HepG2 (cell line): ENCODE measurements around the gene CTNNA1. TPM values are rescaled to one million over a fixed set of nuclear protein-coding genes. Genes with fewer than 3 reads are reported as not detected.

Source experiments
- FOXA3 ChIP-seq: IDR thresholded peaks from 2 replicates; pipeline ENCODE4 v1.6.1; 2016; ENCODE audit warnings: missing genetic modification reagents, missing compliant biosample characterization
- GFI1 ChIP-seq: sonication (generic); formaldehyde crosslinking; IDR thresholded peaks from 2 replicates; pipeline ENCODE4 v1.5.0; 2020; ENCODE audit warnings: missing genetic modification reagents, mild to moderate bottlenecking, borderline replicate concordance
- JARID2 ChIP-seq: sonication (generic); formaldehyde crosslinking; IDR thresholded peaks from 2 replicates; pipeline ENCODE4 v1.8.1; 2023; ENCODE audit warnings: missing genetic modification reagents, inconsistent platforms; ENCODE audit not compliant: insufficient replicate concordance
- KDM2A ChIP-seq: sonication (generic); formaldehyde crosslinking; IDR thresholded peaks from 2 replicates; pipeline ENCODE4 v1.4.0; 2020; ENCODE audit warnings: low read depth, missing genetic modification reagents, borderline replicate concordance
- KDM4B ChIP-seq: sonication (generic); formaldehyde crosslinking; IDR thresholded peaks from 2 replicates; pipeline ENCODE4 v1.4.0; 2020; ENCODE audit warnings: missing genetic modification reagents
- MAF1 ChIP-seq: sonication (generic); formaldehyde crosslinking; IDR thresholded peaks from 2 replicates; pipeline ENCODE4 v1.5.0; 2020; ENCODE audit warnings: missing genetic modification reagents, borderline replicate concordance
- MAFF ChIP-seq: IDR thresholded peaks from 2 replicates; pipeline ENCODE4 v1.6.1; 2011; ENCODE audit warnings: low read depth, low read length, improper control_type of control experiment
- MAX ChIP-seq: IDR thresholded peaks from 2 replicates; pipeline ENCODE4 v1.6.1; 2012; ENCODE audit warnings: inconsistent platforms
- MNT ChIP-seq: fragments of 450-650 bp; IDR thresholded peaks from 2 replicates; pipeline ENCODE4 v1.6.1; 2016
- NONO ChIP-seq, 2 experiments: fragments of 450-650 bp in 1 of 2; sonication (generic) in 1 of 2; formaldehyde crosslinking in 1 of 2; IDR thresholded peaks in 1 of 2; conservative IDR thresholded peaks in 1 of 2; 2 replicates each; pipeline versions ENCODE4 v1.6.1 to v1.8.0; 2017 to 2022; ENCODE audit warnings: mild to moderate bottlenecking in 1 of 2, missing genetic modification reagents in 1 of 2, moderate library complexity in 1 of 2
- RBM39 ChIP-seq: fragments of 200-400 bp; formaldehyde crosslinking; IDR thresholded peaks from one replicate; pipeline ENCODE4 v1.6.1; 2018; ENCODE audit warnings: antibody characterized with exemption, mild to moderate bottlenecking, low read depth, low read length; ENCODE audit not compliant: poor library complexity, severe bottlenecking
- SALL2 ChIP-seq: sonication (generic); formaldehyde crosslinking; IDR thresholded peaks from 2 replicates; pipeline ENCODE4 v1.8.1; 2023; ENCODE audit warnings: mild to moderate bottlenecking, missing genetic modification reagents, inconsistent platforms
- SMC3 ChIP-seq: IDR thresholded peaks from 2 replicates; pipeline ENCODE4 v1.6.1; 2011; ENCODE audit warnings: low read length, improper control_type of control experiment
- SP4 ChIP-seq: sonication (generic); formaldehyde crosslinking; IDR thresholded peaks from 2 replicates; pipeline ENCODE4 v1.8.1; 2023; ENCODE audit warnings: mild to moderate bottlenecking, missing genetic modification reagents
- TFDP2 ChIP-seq: sonication (generic); formaldehyde crosslinking; IDR thresholded peaks from 2 replicates; pipeline ENCODE4 v1.4.0; 2020; ENCODE audit warnings: missing genetic modification reagents
- ZGPAT ChIP-seq: IDR thresholded peaks from 2 replicates; pipeline ENCODE4 v1.6.1; 2016; ENCODE audit warnings: mild to moderate bottlenecking
- ZNF12 ChIP-seq: sonication (generic); formaldehyde crosslinking; IDR thresholded peaks from 2 replicates; pipeline ENCODE4 v1.5.0; 2020; ENCODE audit warnings: missing genetic modification reagents
- ZNF777 ChIP-seq: sonication (generic); formaldehyde crosslinking; IDR thresholded peaks from 2 replicates; pipeline ENCODE4 v1.4.0; 2020; ENCODE audit warnings: missing genetic modification reagents
- polyA plus RNA-seq, 8 experiments: library from polyadenylated mRNA; depleted of rRNA in 3 of 8; stranded (reverse) in 7 of 8; unstranded in 1 of 8; fragments of >200 nt; fragmentation: Illumina TruSeq in 4 of 8; extraction: Trizol in 4 of 8; gene quantifications; 2 replicates each; pipeline versions ENCODE4 v1.2.1 to v1.2.3, GENCODE V29; 2011 to 2016; ENCODE audit warnings: low read depth in 4 of 8, missing spikeins in 1 of 8, mixed read lengths in 1 of 8; ENCODE audit not compliant: insufficient read depth in 1 of 8
- total RNA-seq, 5 experiments: library from RNA; depleted of rRNA; stranded (reverse); fragments of >200 nt; fragmentation: Illumina TruSeq; extraction: Trizol; gene quantifications; 2 replicates each; pipeline ENCODE4 v1.2.3, GENCODE V29; 2016; ENCODE audit warnings: low read depth in 1 of 5
- TF ChIP-seq, protein P1 (sequence below): sonication (generic); formaldehyde crosslinking; IDR thresholded peaks from 2 replicates; pipeline ENCODE4 v1.4.0; 2020; ENCODE audit warnings: missing genetic modification reagents, borderline replicate concordance

Gene CTNNA1
- total and polyA plus RNA-seq, 2 of the 13 experiments (the other 11 are each of a cell fraction or from before 2014, with no cell fraction given), result 66.8 to 162 TPM

- no peak for TF ChIP-seq NONO (IDR thresholded peaks at IDR 0.05)
- peak; percentile 15; the same call in 1 of the 2 replicates for TF ChIP-seq NONO (CRISPR knock-in tag; conservative IDR thresholded peaks at IDR 0.05)
- TF ChIP-seq GFI1, result peak; percentile 74; the same call in 1 of the 2 replicates
- TF ChIP-seq KDM4B, result no peak
- no peak for TF ChIP-seq MAX
- peak; percentile 40 for TF ChIP-seq RBM39
- TF ChIP-seq KDM2A, result no peak
- no peak for TF ChIP-seq SMC3
- TF ChIP-seq ZNF12 (CRISPR knock-in tag), result no peak
- TF ChIP-seq MNT, result 0 out of 2 replicates have a peak, but pooled peaks have one; percentile 21
- TF ChIP-seq JARID2 (CRISPR knock-in tag), result no peak
- TF ChIP-seq, protein P1, sequence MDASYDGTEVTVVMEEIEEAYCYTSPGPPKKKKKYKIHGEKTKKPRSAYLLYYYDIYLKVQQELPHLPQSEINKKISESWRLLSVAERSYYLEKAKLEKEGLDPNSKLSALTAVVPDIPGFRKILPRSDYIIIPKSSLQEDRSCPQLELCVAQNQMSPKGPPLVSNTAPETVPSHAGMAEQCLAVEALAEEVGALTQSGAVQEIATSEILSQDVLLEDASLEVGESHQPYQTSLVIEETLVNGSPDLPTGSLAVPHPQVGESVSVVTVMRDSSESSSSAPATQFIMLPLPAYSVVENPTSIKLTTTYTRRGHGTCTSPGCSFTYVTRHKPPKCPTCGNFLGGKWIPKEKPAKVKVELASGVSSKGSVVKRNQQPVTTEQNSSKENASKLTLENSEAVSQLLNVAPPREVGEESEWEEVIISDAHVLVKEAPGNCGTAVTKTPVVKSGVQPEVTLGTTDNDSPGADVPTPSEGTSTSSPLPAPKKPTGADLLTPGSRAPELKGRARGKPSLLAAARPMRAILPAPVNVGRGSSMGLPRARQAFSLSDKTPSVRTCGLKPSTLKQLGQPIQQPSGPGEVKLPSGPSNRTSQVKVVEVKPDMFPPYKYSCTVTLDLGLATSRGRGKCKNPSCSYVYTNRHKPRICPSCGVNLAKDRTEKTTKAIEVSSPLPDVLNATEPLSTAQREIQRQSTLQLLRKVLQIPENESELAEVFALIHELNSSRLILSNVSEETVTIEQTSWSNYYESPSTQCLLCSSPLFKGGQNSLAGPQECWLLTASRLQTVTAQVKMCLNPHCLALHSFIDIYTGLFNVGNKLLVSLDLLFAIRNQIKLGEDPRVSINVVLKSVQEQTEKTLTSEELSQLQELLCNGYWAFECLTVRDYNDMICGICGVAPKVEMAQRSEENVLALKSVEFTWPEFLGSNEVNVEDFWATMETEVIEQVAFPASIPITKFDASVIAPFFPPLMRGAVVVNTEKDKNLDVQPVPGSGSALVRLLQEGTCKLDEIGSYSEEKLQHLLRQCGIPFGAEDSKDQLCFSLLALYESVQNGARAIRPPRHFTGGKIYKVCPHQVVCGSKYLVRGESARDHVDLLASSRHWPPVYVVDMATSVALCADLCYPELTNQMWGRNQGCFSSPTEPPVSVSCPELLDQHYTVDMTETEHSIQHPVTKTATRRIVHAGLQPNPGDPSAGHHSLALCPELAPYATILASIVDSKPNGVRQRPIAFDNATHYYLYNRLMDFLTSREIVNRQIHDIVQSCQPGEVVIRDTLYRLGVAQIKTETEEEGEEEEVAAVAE, result peak; percentile 87
- TF ChIP-seq MAFF, result peak; percentile 53
- TF ChIP-seq MAF1 (CRISPR knock-in tag), result no peak
- TF ChIP-seq ZNF777, result 0 out of 2 replicates have a peak, but pooled peaks have one; percentile 29
- 0 out of 2 replicates have a peak, but pooled peaks have one; percentile 26 for TF ChIP-seq SALL2 (CRISPR knock-in tag)
- TF ChIP-seq FOXA3 (CRISPR knock-in tag), result peak; percentile 5; the same call in 1 of the 2 replicates
- peak; percentile 71; the same call in 1 of the 2 replicates for TF ChIP-seq ZGPAT (CRISPR knock-in tag)
- TF ChIP-seq SP4, result no peak
- no peak; the same call in none of the 2 replicates for TF ChIP-seq TFDP2 (CRISPR knock-in tag)
Observed at GRCh38 chr5:138753794-138754698, 821 bp downstream of the CTNNA1 start (continued).
